ENCODE data around the gene XK. TPM values are rescaled to one million over a fixed set of nuclear protein-coding genes. Genes with fewer than 3 reads are reported as not detected.

Gene XK, protein sequence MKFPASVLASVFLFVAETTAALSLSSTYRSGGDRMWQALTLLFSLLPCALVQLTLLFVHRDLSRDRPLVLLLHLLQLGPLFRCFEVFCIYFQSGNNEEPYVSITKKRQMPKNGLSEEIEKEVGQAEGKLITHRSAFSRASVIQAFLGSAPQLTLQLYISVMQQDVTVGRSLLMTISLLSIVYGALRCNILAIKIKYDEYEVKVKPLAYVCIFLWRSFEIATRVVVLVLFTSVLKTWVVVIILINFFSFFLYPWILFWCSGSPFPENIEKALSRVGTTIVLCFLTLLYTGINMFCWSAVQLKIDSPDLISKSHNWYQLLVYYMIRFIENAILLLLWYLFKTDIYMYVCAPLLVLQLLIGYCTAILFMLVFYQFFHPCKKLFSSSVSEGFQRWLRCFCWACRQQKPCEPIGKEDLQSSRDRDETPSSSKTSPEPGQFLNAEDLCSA
- 3.0 and 7.2 TPM in 2 replicates for total RNA-seq
- polyA plus RNA-seq = 2.2 and 3.0 TPM in 2 replicates

DNA sequence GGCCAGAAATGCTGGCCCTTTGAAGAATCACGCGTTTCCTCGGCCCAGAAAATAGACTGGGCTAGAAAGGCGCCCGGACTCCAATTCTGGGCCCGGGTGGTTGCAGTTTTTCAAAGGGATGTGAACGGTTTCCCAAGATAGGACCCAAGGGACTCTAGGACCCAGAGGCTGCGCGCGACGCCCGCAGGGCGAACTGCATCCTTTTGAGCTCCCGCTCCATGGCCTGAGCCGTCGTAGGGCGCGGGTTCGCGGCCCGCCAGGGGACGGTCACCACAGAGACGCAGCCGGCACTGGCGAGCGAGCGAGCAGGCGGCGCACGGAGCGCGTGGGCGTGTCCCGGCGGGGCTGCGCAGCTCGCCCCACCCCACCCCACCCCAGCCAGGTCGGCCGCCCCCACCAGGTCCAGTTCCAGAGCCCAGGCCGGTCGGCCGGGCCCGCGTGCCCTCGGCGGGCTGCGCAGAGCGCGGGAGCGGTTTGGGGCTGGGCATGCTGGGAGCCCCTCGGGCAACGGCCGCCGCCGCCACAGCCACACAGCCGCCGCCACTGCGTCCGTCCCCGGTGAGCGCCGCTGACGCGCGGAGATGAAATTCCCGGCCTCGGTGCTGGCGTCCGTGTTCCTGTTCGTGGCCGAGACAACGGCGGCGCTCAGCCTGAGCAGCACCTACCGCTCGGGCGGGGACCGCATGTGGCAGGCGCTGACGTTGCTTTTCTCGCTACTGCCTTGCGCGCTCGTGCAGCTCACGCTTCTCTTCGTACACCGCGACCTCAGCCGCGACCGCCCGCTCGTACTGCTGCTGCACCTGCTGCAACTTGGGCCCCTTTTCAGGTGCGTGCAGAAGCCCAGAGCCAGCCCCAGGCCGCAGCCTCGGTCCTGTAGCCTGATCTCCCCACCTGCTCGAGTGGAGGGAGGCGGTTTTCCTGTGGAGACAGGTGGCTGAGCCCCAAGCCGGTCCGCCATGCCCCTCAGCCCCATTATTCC, at the start of gene XK:
Gene XK (plus strand): TSS at position 411 of the 979 bp plus-strand sequence. CDS start 171 bp downstream, at position 582.
- peak; percentile 25 to 67 for DNase-seq (ENCODE audit: low read depth in 1 of 2, low spot score in 1 of 2)
- peak within 1 kb of the TSS; percentile 33 for H3K4me3 ChIP-seq
- no peaks in the 10 kb centered on the region for H3K36me3 ChIP-seq
- TF ChIP-seq, protein P1, sequence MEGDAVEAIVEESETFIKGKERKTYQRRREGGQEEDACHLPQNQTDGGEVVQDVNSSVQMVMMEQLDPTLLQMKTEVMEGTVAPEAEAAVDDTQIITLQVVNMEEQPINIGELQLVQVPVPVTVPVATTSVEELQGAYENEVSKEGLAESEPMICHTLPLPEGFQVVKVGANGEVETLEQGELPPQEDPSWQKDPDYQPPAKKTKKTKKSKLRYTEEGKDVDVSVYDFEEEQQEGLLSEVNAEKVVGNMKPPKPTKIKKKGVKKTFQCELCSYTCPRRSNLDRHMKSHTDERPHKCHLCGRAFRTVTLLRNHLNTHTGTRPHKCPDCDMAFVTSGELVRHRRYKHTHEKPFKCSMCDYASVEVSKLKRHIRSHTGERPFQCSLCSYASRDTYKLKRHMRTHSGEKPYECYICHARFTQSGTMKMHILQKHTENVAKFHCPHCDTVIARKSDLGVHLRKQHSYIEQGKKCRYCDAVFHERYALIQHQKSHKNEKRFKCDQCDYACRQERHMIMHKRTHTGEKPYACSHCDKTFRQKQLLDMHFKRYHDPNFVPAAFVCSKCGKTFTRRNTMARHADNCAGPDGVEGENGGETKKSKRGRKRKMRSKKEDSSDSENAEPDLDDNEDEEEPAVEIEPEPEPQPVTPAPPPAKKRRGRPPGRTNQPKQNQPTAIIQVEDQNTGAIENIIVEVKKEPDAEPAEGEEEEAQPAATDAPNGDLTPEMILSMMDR (IDR thresholded peaks at IDR 0.05; ENCODE audit: low read depth, low read length) = no peak
- H3K4me1 ChIP-seq (ENCODE audit: low read depth) = peaks cover 17% of the 10 kb centered on the region
- H3K27ac ChIP-seq = peak within 1 kb of the TSS; percentile 77
- H3K9me3 ChIP-seq (ENCODE audit: low read depth) = no peaks in the 10 kb centered on the region
- H3K27me3 ChIP-seq = no peaks in the 10 kb centered on the region

DNA sequence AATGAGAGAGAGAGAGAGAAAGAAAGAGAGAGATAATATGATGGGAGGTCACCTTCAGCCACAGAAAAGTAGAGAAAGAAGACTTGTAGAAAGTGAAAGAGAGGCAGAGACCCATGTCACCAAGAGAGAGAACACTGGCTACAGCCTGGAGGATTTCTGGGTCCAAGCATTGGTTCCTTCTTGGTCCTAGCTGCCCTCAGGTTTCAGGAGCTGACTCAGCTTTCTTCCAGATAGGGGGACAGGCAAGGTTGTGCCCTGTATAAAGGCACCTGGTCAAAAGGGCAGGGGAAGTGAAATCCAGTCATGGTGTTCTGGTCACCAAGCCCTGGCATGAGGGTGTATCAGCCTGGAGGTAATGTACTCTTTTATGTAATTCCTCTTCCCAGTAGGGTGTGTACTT, 47.5 kb upstream of the XK start:
- no peak overlapping the region for H3K27ac ChIP-seq
- no peaks in the 10 kb centered on the region for H3K36me3 ChIP-seq
- no peak for DNase-seq (ENCODE audit: low read depth in 1 of 2, low spot score in 1 of 2)
- H3K27me3 ChIP-seq = no peaks in the 10 kb centered on the region
- H3K4me3 ChIP-seq = no peak overlapping the region
- no peaks in the 10 kb centered on the region for H3K9me3 ChIP-seq (ENCODE audit: low read depth)
- no peaks in the 10 kb centered on the region for H3K4me1 ChIP-seq (ENCODE audit: low read depth)
- TF ChIP-seq, protein P1 (IDR thresholded peaks at IDR 0.05; ENCODE audit: low read depth, low read length) = no peak

DNA sequence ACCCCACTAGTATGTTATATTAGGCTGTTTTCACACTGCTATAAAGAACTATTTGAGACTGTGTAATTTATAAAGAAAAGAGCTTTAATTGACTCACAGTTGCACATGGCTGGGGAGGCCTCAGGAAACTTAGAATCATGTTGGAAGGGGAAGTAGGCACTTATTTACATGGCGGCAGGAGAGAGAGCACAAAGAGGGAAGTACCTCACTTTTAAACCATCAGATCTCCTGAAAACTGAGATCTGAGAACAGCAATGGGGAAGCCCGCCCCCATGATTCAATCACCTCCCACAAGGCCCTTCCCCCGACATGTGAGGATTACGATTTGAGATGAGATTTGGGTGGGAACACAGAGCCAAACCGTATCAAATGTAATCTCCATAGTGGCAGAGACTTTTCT, 45.4 kb upstream of the XK start:
- no peaks in the 10 kb centered on the region for H3K4me1 ChIP-seq (ENCODE audit: low read depth)

DNA sequence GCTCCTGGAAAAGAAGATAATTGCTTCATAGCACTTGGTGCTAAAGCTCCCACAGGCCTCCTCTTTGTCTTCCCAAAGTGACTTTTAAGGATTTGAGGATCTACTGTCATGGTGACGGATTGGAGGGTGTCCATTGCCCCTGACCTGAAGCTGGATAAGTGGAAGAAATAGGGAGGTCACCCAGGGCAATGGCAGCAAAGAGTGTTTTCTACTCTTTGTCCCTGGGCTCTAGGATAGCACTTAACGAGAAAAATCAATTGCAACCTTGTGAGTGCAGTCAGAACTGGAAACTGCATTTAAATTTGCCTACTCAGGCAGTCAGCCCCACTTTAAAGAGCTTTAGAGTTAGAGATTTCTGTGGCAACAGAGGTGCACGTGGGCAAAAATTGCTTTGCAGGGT, 43.7 kb upstream of the XK start:
- TF ChIP-seq, protein P1 (IDR thresholded peaks at IDR 0.05; ENCODE audit: low read depth, low read length) = no peak
- no peak overlapping the region for H3K27ac ChIP-seq
- H3K36me3 ChIP-seq = no peaks in the 10 kb centered on the region
- no peaks in the 10 kb centered on the region for H3K27me3 ChIP-seq
- DNase-seq (ENCODE audit: low read depth in 1 of 2, low spot score in 1 of 2) = no peak
- no peaks in the 10 kb centered on the region for H3K9me3 ChIP-seq (ENCODE audit: low read depth)
- no peaks in the 10 kb centered on the region for H3K4me1 ChIP-seq (ENCODE audit: low read depth)
- H3K4me3 ChIP-seq = no peak overlapping the region

More for the DNA sequence above, 45.4 kb upstream of the XK start:
- Histone ChIP-seq H3K9me3 (ENCODE audit: low read depth) (no peaks in the 10 kb centered on the region), H3K4me3 (no peak overlapping the region), H3K36me3 (no peaks in the 10 kb centered on the region), H3K27ac (no peak overlapping the region), H3K27me3 (no peaks in the 10 kb centered on the region)
- DNase-seq (ENCODE audit: low read depth in 1 of 2, low spot score in 1 of 2) = no peak
- TF ChIP-seq, protein P1 (IDR thresholded peaks at IDR 0.05; ENCODE audit: low read depth, low read length) = no peak
